Parietal lobe (tissue), 2 donors: Measurements from ENCODE around the gene BGLAP. TPM values are rescaled to one million over a fixed set of nuclear protein-coding genes. Genes with fewer than 3 reads are reported as not detected.

ENCODE experiments used
- small RNA-seq: library from RNA; depleted of rRNA; stranded (forward); fragments of <200 nt; gene quantifications from one replicate; pipeline ENCODE3, GENCODE V24; 2014; ENCODE audit warnings: low replicate concordance
- total RNA-seq: library from RNA; depleted of rRNA; stranded (reverse); fragments of >200 nt; gene quantifications from one replicate; pipeline ENCODE4 v1.2.3, GENCODE V29; 2014

BGLAP gene
- total RNA-seq, result 1.9 TPM

DNA sequence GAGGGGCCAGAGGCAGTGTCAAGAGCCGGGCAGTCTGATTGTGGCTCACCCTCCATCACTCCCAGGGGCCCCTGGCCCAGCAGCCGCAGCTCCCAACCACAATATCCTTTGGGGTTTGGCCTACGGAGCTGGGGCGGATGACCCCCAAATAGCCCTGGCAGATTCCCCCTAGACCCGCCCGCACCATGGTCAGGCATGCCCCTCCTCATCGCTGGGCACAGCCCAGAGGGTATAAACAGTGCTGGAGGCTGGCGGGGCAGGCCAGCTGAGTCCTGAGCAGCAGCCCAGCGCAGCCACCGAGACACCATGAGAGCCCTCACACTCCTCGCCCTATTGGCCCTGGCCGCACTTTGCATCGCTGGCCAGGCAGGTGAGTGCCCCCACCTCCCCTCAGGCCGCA is at the start of gene BGLAP:
Gene BGLAP (plus strand): TSS at position 259 of the 400 bp plus-strand sequence. CDS start 48 bp downstream, at position 307.

GRCh38 chr1:156193488-156194299 is 48.3 kb upstream of the BGLAP start, which contains the start of gene SLC25A44:
TSS of gene SLC25A44 (plus strand) at chr1:156194104. CDS start at chr1:156199848, 5,744 bp downstream.

GRCh38 chr1:156212833-156213643 is 28.9 kb upstream of the BGLAP start, which contains the start of gene PMF1:
TSS of gene PMF1 (plus strand) at chr1:156213007. CDS start at chr1:156213016, 9 bp downstream.

DNA sequence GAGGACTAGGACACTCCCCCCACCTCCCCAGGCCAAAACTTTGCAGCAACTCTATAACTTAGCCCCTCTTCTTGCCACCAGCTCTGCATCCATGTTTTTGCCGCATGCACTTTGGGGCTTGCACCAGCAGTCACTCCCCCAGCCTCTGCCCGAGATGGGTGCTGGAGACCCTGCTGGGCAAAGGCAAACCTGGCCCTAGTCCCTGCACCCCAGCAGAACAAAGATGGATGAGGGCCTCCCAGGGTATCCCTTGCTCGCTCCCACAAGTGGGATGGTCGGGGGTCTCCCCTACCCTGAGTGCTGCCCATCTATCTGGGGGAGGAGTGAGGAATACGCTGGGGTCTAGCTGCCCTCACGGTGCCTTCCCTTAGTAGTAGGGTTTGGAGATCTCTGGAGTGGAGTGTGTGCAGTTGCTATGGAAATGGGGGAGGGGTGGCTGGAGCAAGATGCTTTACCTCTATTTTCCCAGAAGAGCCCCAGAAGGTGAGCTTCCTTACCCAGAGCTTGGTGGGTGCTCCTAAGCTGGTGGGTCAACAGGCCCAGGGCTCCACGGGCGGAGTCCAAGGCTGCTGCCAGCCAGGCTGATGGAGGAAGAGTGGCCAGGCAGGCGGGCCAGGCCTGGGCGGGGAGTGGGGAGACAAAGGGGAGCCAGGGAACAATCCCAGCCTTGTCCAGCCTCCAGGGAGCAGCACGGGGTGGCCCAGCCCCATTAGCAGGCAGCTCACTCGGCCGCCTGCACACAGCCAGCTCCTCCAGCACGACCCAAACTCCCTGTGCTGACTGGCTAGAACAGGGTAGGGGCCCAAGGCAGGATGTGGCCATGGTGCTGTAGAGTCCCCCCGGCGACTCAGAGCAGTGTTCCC is 5.7 kb downstream of the BGLAP start, which contains the start of gene PAQR6:
Gene PAQR6 (minus strand): TSS at position 597 of the 863 bp plus-strand sequence. CDS start 1,325 bp downstream, outside the sequence.

GRCh38 chr1:156282479-156283222 is 40.7 kb downstream of the BGLAP start, which contains the start of gene SMG5:
TSS of gene SMG5 (minus strand) at chr1:156282825. CDS start at chr1:156282680, 145 bp downstream.

DNA sequence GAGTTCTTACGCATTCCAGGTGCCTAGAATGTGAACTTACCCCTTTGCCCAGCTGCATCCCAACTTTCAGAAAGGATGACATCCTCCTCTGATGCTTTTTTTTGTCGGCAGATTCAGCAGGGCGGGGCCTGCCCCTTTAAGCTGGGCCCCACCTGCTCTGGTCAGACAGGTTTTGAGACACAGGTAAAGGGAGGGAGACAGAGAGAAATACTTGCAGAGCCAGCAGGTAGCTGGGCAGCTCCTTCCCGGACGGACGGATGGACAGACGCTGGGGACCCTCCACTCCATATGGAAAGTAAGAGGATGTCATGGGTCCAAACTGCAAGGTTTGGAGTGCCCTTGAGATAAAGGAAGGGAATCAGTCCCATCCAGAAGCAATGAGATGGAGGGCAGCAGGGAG is 42.1 kb downstream of the BGLAP start, which contains the start of gene TMEM79:
Gene TMEM79 (plus strand): TSS at position 214 of the 400 bp plus-strand sequence. CDS start 902 bp downstream, outside the sequence.

Small RNAs within 50 kb of the gene (small RNA-seq; reads per million reads assigned to genes)
- gene RF00568, result not detected

Other genes with a start within 250 kb of the BGLAP start
- gene SSR2, start 221.2 kb upstream of the BGLAP start, total RNA-seq, result 185 TPM
- 36.0 TPM for gene UBQLN4, start 188.4 kb upstream of the BGLAP start, total RNA-seq
- 33.2 TPM for gene LAMTOR2, start 187.4 kb upstream of the BGLAP start, total RNA-seq
- gene RAB25, start 181.0 kb upstream of the BGLAP start, total RNA-seq, result not detected
- gene MEX3A, start 159.7 kb upstream of the BGLAP start, total RNA-seq, result 69.5 TPM
- 30.4 TPM for gene LMNA, start 127.5 kb upstream of the BGLAP start, total RNA-seq
- 34.4 TPM for gene SEMA4A, start 88.6 kb upstream of the BGLAP start, total RNA-seq
- 18.5 TPM for gene SLC25A44, start 48.1 kb upstream of the BGLAP start, total RNA-seq
- gene PMF1, start 29.2 kb upstream of the BGLAP start, total RNA-seq, result 34.1 TPM
- gene PAQR6, start 5.9 kb downstream of the BGLAP start, total RNA-seq, result 6.6 TPM
- gene SMG5, start 40.6 kb downstream of the BGLAP start, total RNA-seq, result 50.1 TPM
- 2.2 TPM for gene TMEM79, start 42.1 kb downstream of the BGLAP start, total RNA-seq
- 14.1 TPM for gene GLMP, start 53.5 kb downstream of the BGLAP start, total RNA-seq
- gene VHLL, start 57.1 kb downstream of the BGLAP start, total RNA-seq, result 1.3 TPM
- gene CCT3, start 96.1 kb downstream of the BGLAP start, total RNA-seq, result 302 TPM
- not detected for gene TSACC, start 96.3 kb downstream of the BGLAP start, total RNA-seq
- gene RHBG, start 127.0 kb downstream of the BGLAP start, total RNA-seq, result not detected